ENCODE measurements around the gene ADAMTS1. TPM values are rescaled to one million over a fixed set of nuclear protein-coding genes. Genes with fewer than 3 reads are reported as not detected.

Gene ADAMTS1
- total RNA-seq, 1 experiment from 2014 or later, result 35.6 TPM

DNA sequence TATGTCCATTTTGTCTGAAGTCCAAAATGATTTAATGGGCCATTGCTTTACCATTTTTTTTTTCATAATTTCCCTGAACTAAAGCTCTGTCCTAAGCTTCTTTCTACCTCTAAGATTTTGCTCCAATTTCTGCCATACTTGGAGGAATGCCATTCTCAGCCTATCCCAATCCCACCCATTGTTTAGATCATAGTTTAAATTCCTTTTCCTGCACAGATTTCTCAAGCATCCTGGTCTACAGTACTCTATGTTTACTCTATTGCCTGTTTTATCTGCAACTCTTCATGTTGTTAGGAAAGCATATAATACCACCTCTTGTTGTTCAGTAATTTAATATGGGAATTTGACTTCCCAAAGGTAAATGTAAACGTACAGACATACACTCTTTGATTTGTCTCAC is 30.8 kb downstream of the ADAMTS1 start:
- Mint-ChIP-seq H3K27me3 (ENCODE audit: low read depth) (no peaks in the 10 kb centered on the region), H3K4me3 (no peak overlapping the region), H3K36me3 (no peaks in the 10 kb centered on the region), H3K27ac (no peak overlapping the region), H3K9me3 (no peaks in the 10 kb centered on the region), H3K4me1 (peaks cover 6% of the 10 kb centered on the region)
- CTCF ChIA-PET, result interaction anchor here (1.1 kb wide), 1 partner anchor 81 kb away, joined by 4 read pairs; no protein-coding TSS in a partner anchor
- ATAC-seq (no peak; the same call in 1 of the 2 replicates), DNase-seq (ENCODE audit: low spot score) (no peak)
- TF ChIP-seq, protein P1, sequence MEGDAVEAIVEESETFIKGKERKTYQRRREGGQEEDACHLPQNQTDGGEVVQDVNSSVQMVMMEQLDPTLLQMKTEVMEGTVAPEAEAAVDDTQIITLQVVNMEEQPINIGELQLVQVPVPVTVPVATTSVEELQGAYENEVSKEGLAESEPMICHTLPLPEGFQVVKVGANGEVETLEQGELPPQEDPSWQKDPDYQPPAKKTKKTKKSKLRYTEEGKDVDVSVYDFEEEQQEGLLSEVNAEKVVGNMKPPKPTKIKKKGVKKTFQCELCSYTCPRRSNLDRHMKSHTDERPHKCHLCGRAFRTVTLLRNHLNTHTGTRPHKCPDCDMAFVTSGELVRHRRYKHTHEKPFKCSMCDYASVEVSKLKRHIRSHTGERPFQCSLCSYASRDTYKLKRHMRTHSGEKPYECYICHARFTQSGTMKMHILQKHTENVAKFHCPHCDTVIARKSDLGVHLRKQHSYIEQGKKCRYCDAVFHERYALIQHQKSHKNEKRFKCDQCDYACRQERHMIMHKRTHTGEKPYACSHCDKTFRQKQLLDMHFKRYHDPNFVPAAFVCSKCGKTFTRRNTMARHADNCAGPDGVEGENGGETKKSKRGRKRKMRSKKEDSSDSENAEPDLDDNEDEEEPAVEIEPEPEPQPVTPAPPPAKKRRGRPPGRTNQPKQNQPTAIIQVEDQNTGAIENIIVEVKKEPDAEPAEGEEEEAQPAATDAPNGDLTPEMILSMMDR (IDR thresholded peaks at IDR 0.05), result no peak
- TF ChIP-seq RELA (CRISPR knock-in tag; IDR thresholded peaks at IDR 0.05; ENCODE audit: borderline replicate concordance) (no peak), GTF2I (CRISPR knock-in tag; conservative IDR thresholded peaks at IDR 0.05) (no peak), ESRRA (CRISPR knock-in tag; IDR thresholded peaks at IDR 0.05; ENCODE audit: borderline replicate concordance) (no peak), SMAD4 (CRISPR knock-in tag; IDR thresholded peaks at IDR 0.05) (no peak), NFATC4 (CRISPR knock-in tag; IDR thresholded peaks at IDR 0.05) (no peak), FOXP1 (CRISPR knock-in tag; IDR thresholded peaks at IDR 0.05; ENCODE audit: borderline replicate concordance) (no peak), ZNF416 (CRISPR knock-in tag; IDR thresholded peaks at IDR 0.05) (no peak)
- TF ChIP-seq, protein P2, sequence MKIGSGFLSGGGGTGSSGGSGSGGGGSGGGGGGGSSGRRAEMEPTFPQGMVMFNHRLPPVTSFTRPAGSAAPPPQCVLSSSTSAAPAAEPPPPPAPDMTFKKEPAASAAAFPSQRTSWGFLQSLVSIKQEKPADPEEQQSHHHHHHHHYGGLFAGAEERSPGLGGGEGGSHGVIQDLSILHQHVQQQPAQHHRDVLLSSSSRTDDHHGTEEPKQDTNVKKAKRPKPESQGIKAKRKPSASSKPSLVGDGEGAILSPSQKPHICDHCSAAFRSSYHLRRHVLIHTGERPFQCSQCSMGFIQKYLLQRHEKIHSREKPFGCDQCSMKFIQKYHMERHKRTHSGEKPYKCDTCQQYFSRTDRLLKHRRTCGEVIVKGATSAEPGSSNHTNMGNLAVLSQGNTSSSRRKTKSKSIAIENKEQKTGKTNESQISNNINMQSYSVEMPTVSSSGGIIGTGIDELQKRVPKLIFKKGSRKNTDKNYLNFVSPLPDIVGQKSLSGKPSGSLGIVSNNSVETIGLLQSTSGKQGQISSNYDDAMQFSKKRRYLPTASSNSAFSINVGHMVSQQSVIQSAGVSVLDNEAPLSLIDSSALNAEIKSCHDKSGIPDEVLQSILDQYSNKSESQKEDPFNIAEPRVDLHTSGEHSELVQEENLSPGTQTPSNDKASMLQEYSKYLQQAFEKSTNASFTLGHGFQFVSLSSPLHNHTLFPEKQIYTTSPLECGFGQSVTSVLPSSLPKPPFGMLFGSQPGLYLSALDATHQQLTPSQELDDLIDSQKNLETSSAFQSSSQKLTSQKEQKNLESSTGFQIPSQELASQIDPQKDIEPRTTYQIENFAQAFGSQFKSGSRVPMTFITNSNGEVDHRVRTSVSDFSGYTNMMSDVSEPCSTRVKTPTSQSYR (CRISPR knock-in tag; IDR thresholded peaks at IDR 0.05), result no peak
- TF ChIP-seq, protein P3, sequence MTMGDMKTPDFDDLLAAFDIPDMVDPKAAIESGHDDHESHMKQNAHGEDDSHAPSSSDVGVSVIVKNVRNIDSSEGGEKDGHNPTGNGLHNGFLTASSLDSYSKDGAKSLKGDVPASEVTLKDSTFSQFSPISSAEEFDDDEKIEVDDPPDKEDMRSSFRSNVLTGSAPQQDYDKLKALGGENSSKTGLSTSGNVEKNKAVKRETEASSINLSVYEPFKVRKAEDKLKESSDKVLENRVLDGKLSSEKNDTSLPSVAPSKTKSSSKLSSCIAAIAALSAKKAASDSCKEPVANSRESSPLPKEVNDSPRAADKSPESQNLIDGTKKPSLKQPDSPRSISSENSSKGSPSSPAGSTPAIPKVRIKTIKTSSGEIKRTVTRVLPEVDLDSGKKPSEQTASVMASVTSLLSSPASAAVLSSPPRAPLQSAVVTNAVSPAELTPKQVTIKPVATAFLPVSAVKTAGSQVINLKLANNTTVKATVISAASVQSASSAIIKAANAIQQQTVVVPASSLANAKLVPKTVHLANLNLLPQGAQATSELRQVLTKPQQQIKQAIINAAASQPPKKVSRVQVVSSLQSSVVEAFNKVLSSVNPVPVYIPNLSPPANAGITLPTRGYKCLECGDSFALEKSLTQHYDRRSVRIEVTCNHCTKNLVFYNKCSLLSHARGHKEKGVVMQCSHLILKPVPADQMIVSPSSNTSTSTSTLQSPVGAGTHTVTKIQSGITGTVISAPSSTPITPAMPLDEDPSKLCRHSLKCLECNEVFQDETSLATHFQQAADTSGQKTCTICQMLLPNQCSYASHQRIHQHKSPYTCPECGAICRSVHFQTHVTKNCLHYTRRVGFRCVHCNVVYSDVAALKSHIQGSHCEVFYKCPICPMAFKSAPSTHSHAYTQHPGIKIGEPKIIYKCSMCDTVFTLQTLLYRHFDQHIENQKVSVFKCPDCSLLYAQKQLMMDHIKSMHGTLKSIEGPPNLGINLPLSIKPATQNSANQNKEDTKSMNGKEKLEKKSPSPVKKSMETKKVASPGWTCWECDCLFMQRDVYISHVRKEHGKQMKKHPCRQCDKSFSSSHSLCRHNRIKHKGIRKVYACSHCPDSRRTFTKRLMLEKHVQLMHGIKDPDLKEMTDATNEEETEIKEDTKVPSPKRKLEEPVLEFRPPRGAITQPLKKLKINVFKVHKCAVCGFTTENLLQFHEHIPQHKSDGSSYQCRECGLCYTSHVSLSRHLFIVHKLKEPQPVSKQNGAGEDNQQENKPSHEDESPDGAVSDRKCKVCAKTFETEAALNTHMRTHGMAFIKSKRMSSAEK (CRISPR knock-in tag; IDR thresholded peaks at IDR 0.05; ENCODE audit: borderline replicate concordance), result no peak
- TF ChIP-seq, protein P4, sequence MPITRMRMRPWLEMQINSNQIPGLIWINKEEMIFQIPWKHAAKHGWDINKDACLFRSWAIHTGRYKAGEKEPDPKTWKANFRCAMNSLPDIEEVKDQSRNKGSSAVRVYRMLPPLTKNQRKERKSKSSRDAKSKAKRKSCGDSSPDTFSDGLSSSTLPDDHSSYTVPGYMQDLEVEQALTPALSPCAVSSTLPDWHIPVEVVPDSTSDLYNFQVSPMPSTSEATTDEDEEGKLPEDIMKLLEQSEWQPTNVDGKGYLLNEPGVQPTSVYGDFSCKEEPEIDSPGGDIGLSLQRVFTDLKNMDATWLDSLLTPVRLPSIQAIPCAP (CRISPR knock-in tag; IDR thresholded peaks at IDR 0.05), result no peak
- TF ChIP-seq, protein P5, sequence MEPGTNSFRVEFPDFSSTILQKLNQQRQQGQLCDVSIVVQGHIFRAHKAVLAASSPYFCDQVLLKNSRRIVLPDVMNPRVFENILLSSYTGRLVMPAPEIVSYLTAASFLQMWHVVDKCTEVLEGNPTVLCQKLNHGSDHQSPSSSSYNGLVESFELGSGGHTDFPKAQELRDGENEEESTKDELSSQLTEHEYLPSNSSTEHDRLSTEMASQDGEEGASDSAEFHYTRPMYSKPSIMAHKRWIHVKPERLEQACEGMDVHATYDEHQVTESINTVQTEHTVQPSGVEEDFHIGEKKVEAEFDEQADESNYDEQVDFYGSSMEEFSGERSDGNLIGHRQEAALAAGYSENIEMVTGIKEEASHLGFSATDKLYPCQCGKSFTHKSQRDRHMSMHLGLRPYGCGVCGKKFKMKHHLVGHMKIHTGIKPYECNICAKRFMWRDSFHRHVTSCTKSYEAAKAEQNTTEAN (CRISPR knock-in tag; IDR thresholded peaks at IDR 0.05), result no peak
- TF ChIP-seq, protein P6, sequence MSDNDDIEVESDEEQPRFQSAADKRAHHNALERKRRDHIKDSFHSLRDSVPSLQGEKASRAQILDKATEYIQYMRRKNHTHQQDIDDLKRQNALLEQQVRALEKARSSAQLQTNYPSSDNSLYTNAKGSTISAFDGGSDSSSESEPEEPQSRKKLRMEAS (CRISPR knock-in tag; IDR thresholded peaks at IDR 0.05), result no peak
- TF ChIP-seq, protein P7, sequence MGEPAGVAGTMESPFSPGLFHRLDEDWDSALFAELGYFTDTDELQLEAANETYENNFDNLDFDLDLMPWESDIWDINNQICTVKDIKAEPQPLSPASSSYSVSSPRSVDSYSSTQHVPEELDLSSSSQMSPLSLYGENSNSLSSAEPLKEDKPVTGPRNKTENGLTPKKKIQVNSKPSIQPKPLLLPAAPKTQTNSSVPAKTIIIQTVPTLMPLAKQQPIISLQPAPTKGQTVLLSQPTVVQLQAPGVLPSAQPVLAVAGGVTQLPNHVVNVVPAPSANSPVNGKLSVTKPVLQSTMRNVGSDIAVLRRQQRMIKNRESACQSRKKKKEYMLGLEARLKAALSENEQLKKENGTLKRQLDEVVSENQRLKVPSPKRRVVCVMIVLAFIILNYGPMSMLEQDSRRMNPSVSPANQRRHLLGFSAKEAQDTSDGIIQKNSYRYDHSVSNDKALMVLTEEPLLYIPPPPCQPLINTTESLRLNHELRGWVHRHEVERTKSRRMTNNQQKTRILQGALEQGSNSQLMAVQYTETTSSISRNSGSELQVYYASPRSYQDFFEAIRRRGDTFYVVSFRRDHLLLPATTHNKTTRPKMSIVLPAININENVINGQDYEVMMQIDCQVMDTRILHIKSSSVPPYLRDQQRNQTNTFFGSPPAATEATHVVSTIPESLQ (CRISPR knock-in tag; IDR thresholded peaks at IDR 0.05), result no peak
- POLR2A ChIA-PET, result no interaction called here

Measured in WTC11 (cell line).